Activated CD8-positive, alpha-beta T cell treated with anti-CD3 and anti-CD28 coated beads for 36 hours (primary cell): Measurements from ENCODE around the gene DRC3. TPM values are rescaled to one million over a fixed set of nuclear protein-coding genes. Genes with fewer than 3 reads are reported as not detected.

Experiments
- ATAC-seq: fragments of 200-7000 bp; cut with Tn5 transposase; one replicate; pipeline ENCODE4 v1.10.0; 2021; ENCODE audit warnings: mild to moderate bottlenecking, moderate library complexity
- CTCF ChIA-PET: fragments of 350-600 bp; sonication (Branson Sonifier 250); formaldehyde crosslinking; loops from one replicate; lab custom pipeline; 2021; ENCODE audit warnings: antibody characterized with exemption; lab: Charles Lee
- POLR2A ChIA-PET: fragments of 350-600 bp; sonication (Branson Sonifier 250); formaldehyde crosslinking; loops from one replicate; lab custom pipeline; 2021; ENCODE audit warnings: antibody characterized with exemption; lab: Charles Lee
- DNase-seq: peaks from one replicate; pipeline ENCODE4 v3.0.0-alpha.2; 2020
- H3K27ac Mint-ChIP-seq: one replicate; pipeline ENCODE4 v1.8.0; 2021; ENCODE audit warnings: mild to moderate bottlenecking, mixed read lengths
- H3K27me3 Mint-ChIP-seq: one replicate; pipeline ENCODE4 v1.8.0; 2021; ENCODE audit warnings: mixed read lengths
- H3K36me3 Mint-ChIP-seq: one replicate; pipeline ENCODE4 v1.8.0; 2021; ENCODE audit warnings: low read depth, mixed read lengths
- H3K4me1 Mint-ChIP-seq: one replicate; pipeline ENCODE4 v1.8.0; 2021; ENCODE audit warnings: low read depth, mixed read lengths
- H3K4me3 Mint-ChIP-seq: one replicate; pipeline ENCODE4 v1.8.0; 2021; ENCODE audit warnings: mild to moderate bottlenecking, moderate library complexity, mixed read lengths
- H3K9me3 Mint-ChIP-seq: one replicate; pipeline ENCODE4 v1.8.0; 2021; ENCODE audit warnings: mixed read lengths
- intact Hi-C: fragments of 100-400 bp; cut with micrococcal nuclease; formaldehyde crosslinking; loops from one replicate; pipeline ENCODE4 v1.10.0; 2022
- total RNA-seq, 2 experiments: library from RNA; stranded (reverse); gene quantifications; one replicate each; pipeline ENCODE4 v1.2.3, GENCODE V29; 2021
- TF ChIP-seq, protein P1 (sequence below): fragments of 200-600 bp; IDR thresholded peaks from one replicate; pipeline ENCODE4 v1.8.0; 2022; ENCODE audit warnings: antibody characterized with exemption, mild to moderate bottlenecking

Gene DRC3, protein sequence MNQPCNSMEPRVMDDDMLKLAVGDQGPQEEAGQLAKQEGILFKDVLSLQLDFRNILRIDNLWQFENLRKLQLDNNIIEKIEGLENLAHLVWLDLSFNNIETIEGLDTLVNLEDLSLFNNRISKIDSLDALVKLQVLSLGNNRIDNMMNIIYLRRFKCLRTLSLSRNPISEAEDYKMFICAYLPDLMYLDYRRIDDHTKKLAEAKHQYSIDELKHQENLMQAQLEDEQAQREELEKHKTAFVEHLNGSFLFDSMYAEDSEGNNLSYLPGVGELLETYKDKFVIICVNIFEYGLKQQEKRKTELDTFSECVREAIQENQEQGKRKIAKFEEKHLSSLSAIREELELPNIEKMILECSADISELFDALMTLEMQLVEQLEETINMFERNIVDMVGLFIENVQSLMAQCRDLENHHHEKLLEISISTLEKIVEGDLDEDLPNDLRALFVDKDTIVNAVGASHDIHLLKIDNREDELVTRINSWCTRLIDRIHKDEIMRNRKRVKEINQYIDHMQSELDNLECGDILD
- under 1 TPM in 1 of 2 experiments, not detected in 1; 0.25 TPM for total RNA-seq

DNA sequence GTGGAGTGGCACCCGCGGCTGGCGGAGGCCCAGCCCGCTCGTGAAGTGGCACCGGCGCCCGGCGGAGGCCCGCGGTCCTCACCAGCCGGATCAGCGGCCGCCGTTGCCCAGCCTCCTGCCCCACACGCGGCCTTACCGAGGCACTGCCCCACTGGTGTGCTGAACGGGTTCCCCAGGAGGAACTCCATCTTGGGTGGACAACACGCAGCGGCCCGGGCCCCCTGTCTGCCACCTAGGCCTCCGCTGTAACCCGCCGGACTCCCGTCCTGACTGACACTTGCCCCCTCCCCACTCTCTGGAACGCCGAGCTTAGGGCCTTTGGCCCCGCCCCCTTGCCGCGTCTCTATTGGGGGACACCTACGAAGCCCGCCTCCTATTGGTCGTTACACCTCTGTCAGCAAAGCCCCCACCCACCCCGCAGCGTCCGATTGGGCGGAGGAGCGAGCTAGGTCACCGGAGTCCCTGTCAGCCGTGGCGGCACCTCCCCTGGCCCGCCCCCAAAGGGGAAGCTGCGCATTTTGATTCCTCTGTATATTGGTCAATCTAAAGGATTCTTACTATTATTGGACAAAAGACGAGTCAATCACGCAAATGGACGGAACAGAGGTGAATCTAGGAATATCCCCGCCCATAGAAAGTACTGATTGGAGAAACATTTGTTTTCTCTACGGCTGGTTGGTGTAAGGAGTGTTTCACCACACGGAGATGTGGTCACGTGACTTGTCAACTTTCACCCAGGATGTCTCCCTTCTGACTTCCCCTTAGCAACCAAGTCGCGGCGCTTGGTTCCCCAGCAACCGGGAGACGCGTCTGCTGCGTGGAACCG, at the start of gene DRC3, which contains the start of gene TOM1L2:
TSS of gene DRC3 (plus strand) at position 737 of the 826 bp plus-strand sequence. CDS start 4,737 bp downstream, outside the sequence.
TSS of gene TOM1L2 (minus strand) at position 275 of the 826 bp plus-strand sequence. CDS start at position 188, 87 bp downstream.
- TF ChIP-seq, protein P1, sequence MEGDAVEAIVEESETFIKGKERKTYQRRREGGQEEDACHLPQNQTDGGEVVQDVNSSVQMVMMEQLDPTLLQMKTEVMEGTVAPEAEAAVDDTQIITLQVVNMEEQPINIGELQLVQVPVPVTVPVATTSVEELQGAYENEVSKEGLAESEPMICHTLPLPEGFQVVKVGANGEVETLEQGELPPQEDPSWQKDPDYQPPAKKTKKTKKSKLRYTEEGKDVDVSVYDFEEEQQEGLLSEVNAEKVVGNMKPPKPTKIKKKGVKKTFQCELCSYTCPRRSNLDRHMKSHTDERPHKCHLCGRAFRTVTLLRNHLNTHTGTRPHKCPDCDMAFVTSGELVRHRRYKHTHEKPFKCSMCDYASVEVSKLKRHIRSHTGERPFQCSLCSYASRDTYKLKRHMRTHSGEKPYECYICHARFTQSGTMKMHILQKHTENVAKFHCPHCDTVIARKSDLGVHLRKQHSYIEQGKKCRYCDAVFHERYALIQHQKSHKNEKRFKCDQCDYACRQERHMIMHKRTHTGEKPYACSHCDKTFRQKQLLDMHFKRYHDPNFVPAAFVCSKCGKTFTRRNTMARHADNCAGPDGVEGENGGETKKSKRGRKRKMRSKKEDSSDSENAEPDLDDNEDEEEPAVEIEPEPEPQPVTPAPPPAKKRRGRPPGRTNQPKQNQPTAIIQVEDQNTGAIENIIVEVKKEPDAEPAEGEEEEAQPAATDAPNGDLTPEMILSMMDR: no peak

DNA sequence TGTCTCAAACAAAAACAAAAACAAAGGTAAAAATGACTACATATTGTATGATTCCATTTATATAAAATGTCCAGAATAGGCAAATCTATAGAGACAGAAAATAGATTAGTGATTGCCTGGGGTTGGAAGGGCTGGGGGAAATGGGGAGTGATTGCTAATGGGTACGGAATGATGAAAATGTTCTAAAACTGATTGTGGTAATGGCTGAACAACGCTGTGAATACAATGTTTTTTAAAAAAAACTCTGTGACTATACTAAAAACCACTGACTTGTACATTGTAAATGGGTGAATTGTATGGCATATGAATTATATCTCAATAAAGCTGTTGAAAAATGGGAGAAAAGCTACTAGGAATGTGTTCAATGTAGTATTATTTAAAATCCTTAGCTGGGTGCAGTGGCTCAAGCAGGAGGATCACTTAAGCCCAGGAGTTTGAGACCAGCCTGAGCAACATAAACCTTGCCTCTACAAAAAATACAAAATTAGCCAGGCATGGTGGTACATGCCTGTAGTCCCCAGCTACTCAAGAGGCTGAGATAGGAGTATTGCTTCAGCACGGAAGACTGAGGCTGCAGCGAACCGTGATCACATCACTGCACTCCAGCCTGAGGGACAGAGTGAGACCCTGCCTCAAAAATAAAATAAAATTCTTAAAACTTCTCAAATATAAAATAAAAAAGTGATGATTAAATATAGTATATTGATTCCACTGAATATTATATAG, 48.4 kb upstream of the DRC3 start:
- Mint-ChIP-seq H3K4me3 (no peak overlapping the region), H3K9me3 (no peaks in the 10 kb centered on the region), H3K27ac (no peak overlapping the region), H3K4me1 (peaks cover 11% of the 10 kb centered on the region), H3K36me3 (no peaks in the 10 kb centered on the region), H3K27me3 (no peaks in the 10 kb centered on the region)
- DNase-seq (no peak), ATAC-seq (no peak)
- TF ChIP-seq, protein P1: no peak
- ChIA-PET CTCF (interaction anchor here (0.8 to 1.4 kb wide), 2 partner anchors 13 to 282 kb away, joined by 3 read pairs; no protein-coding TSS in a partner anchor), POLR2A (interaction anchor here (0.6 to 1.3 kb wide), 2 partner anchors 18 to 36 kb away, joined by 3 read pairs; no protein-coding TSS in a partner anchor)
- intact Hi-C loops: no loop called here

More for the DNA sequence above, at the start of gene DRC3, which contains the start of gene TOM1L2:
- Mint-ChIP-seq H3K36me3 (no peaks in the 10 kb centered on the region), H3K27me3 (no peaks in the 10 kb centered on the region), H3K9me3 (no peaks in the 10 kb centered on the region), H3K4me1 (peaks cover 29% of the 10 kb centered on the region), H3K27ac (peak within 1 kb of the TSS; percentile 89), H3K4me3 (peak within 1 kb of the TSS; percentile 92)
- peak; percentile 100 for DNase-seq
- ATAC-seq: peak; percentile 95
- ChIA-PET CTCF (interaction anchor here (0.7 to 1.6 kb wide), 6 partner anchors 13 to 117 kb away, joined by 3 to 6 read pairs (median 4); no protein-coding TSS in a partner anchor), POLR2A (interaction anchor here (1.1 to 6.8 kb wide), 3 partner anchors 14 to 66 kb away, joined by 3 to 35 read pairs (median 4); no protein-coding TSS in a partner anchor)
- intact Hi-C loops: no loop called here

DNA sequence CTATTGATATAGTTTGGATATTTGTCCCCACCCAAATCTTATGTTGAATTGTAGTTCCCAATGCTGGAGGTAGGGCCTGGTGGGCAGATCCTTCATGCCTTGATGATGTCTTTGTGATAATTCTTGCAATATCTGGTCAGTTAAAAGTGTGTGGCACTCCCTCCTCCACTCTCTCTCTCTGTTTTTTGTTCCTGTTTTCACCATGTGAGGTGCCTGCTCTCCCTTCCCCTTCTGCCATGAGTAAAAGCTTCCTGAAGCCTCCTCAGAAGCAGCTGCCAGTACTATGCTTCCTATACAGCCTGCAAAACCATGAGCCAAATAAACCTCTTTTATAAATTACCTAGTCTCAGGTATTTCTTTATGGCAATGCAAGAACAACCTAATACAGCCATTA, 47.8 kb upstream of the DRC3 start:
- no peak overlapping the region for H3K4me3 Mint-ChIP-seq
- no peaks in the 10 kb centered on the region for H3K36me3 Mint-ChIP-seq
- DNase-seq: no peak
- TF ChIP-seq, protein P1: no peak
- no peak for ATAC-seq
- H3K9me3 Mint-ChIP-seq: no peaks in the 10 kb centered on the region
- H3K27me3 Mint-ChIP-seq: no peaks in the 10 kb centered on the region
- POLR2A ChIA-PET: interaction anchor here (0.6 to 1.3 kb wide), 2 partner anchors 18 to 35 kb away, joined by 3 read pairs; no protein-coding TSS in a partner anchor
- H3K27ac Mint-ChIP-seq: no peak overlapping the region
- peaks cover 6% of the 10 kb centered on the region for H3K4me1 Mint-ChIP-seq
- intact Hi-C loops: no loop called here
- CTCF ChIA-PET: interaction anchor here (0.8 to 1.6 kb wide), 3 partner anchors 13 to 282 kb away, joined by 3 to 5 read pairs (median 3); no protein-coding TSS in a partner anchor

DNA sequence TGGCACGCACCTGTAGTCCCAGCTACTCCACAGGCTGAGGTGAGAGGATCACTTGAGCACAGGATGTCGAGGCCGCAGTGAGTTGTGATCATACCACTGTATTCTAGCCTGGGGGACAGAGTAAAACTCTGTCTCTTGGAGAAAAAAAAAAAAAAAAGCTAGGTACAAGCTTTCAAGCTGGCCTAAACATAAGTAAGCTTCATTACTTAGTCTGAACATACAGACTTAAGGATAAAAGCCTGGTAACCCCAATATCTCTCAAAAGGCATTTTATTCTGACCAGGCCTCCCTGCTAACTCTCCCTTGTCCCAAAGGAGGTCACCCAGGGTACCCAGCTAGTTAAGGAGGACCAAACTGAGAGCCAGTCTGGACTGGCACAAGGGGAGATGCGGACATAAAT, 46.6 kb upstream of the DRC3 start:
- H3K9me3 Mint-ChIP-seq: no peaks in the 10 kb centered on the region
- no peaks in the 10 kb centered on the region for H3K27me3 Mint-ChIP-seq
- H3K4me1 Mint-ChIP-seq: peaks cover 6% of the 10 kb centered on the region
- DNase-seq (no peak), ATAC-seq (no peak)
- no peaks in the 10 kb centered on the region for H3K36me3 Mint-ChIP-seq
- ChIA-PET CTCF (interaction anchor here (1.4 to 1.6 kb wide), 2 partner anchors 12 to 25 kb away, joined by 3 to 5 read pairs; no protein-coding TSS in a partner anchor), POLR2A (no interaction called here)
- TF ChIP-seq, protein P1: no peak
- H3K27ac Mint-ChIP-seq: no peak overlapping the region
- no peak overlapping the region for H3K4me3 Mint-ChIP-seq
- intact Hi-C loops: no loop called here
